Loucy (cell line): ENCODE results near the gene CNBD2.

ENCODE experiments used
- EZH2phosphoT487 ChIP-seq: fragments of 200-600 bp; IDR thresholded peaks from 2 replicates; pipeline ENCODE4 v1.6.1; 2018; ENCODE audit warnings: antibody characterized with exemption, mild to moderate bottlenecking, moderate library complexity, borderline replicate concordance
- TF ChIP-seq, protein P1 (sequence below): fragments of 200-600 bp; sonication (generic); conservative IDR thresholded peaks from 2 replicates; pipeline ENCODE4 v1.5.1; 2014; ENCODE audit warnings: mild to moderate bottlenecking, antibody characterized with exemption, low read length

DNA sequence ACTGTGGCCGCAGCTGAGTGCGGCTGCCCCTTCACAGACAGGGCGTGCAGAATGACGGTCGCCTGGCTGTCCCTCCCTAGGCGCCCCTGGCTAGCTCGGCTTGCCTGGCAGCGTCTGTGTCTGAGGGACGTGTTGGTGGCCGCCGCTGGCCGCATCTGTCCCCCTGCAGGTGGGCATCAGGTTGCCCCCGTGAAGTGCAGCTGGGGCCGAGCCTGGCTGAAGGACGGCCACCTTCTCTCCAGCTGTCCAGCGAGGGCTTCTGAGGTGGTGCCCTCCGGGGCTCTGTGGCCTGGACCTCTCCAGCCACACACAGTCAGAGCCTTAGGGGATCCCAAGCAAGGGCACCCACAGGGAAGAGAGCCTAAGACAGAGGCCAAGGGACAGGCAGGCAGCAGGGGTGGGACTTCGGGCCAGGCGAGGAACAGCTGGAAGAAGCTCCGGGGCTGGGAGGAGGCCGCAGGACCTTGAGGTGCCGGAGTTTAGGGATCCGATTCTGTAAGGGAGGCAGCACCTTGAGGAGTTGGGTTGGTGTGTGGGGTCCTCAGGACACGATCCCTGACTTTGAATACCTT lies 97.1 kb downstream of the CNBD2 start:
- TF ChIP-seq, protein P1, sequence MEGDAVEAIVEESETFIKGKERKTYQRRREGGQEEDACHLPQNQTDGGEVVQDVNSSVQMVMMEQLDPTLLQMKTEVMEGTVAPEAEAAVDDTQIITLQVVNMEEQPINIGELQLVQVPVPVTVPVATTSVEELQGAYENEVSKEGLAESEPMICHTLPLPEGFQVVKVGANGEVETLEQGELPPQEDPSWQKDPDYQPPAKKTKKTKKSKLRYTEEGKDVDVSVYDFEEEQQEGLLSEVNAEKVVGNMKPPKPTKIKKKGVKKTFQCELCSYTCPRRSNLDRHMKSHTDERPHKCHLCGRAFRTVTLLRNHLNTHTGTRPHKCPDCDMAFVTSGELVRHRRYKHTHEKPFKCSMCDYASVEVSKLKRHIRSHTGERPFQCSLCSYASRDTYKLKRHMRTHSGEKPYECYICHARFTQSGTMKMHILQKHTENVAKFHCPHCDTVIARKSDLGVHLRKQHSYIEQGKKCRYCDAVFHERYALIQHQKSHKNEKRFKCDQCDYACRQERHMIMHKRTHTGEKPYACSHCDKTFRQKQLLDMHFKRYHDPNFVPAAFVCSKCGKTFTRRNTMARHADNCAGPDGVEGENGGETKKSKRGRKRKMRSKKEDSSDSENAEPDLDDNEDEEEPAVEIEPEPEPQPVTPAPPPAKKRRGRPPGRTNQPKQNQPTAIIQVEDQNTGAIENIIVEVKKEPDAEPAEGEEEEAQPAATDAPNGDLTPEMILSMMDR, result no peak
- TF ChIP-seq EZH2phosphoT487, result no peak
